ENCODE measurements around the gene NHLRC4.
"Not testable (repeated sequence)": the region's sequence is repeated elsewhere in the genome, so short reads cannot be mapped to it uniquely, and the experiment has no call there.

The NHLRC4 gene

GRCh38 chr16:586047-586644 is 19.3 kb downstream of the NHLRC4 start:
- DNase-seq, result no peak

- no peak for DNase-seq
These were observed 20.1 kb downstream of the NHLRC4 start for GRCh38 chr16:586645-587590.

- peak; percentile 64 for DNase-seq
These were observed 21.8 kb downstream of the NHLRC4 start for GRCh38 chr16:588639-588888.

GRCh38 chr16:588889-589657 is 22.3 kb downstream of the NHLRC4 start:
- peak; percentile 98 for DNase-seq

- peak; percentile 99 for DNase-seq
These were observed 22.9 kb downstream of the NHLRC4 start, which contains the start of gene RAB40C for GRCh38 chr16:589658-590187. RAB40C (plus strand) TSS chr16:590066; CDS start chr16:590292, 226 bp downstream.

GRCh38 chr16:590188-590814 is 23.5 kb downstream of the NHLRC4 start:
- DNase-seq, result no peak

- DNase-seq, result no peak
These were observed 24.0 kb downstream of the NHLRC4 start for GRCh38 chr16:590815-591200.

GRCh38 chr16:591231-591630 is 24.4 kb downstream of the NHLRC4 start:
- no peak for DNase-seq

GRCh38 chr16:591892-592517 is 25.2 kb downstream of the NHLRC4 start:
- DNase-seq, result no peak

GRCh38 chr16:592518-593306 is 25.9 kb downstream of the NHLRC4 start:
- DNase-seq, result no peak

GRCh38 chr16:593406-593805 is 26.6 kb downstream of the NHLRC4 start:
- DNase-seq, result no peak

GRCh38 chr16:593807-594206 is 27.0 kb downstream of the NHLRC4 start:
- DNase-seq, result no peak

GRCh38 chr16:595094-595528 is 28.3 kb downstream of the NHLRC4 start:
- DNase-seq, result no peak

GRCh38 chr16:595942-596735 is 29.3 kb downstream of the NHLRC4 start:
- no peak for DNase-seq

GRCh38 chr16:596736-597060 is 29.9 kb downstream of the NHLRC4 start:
- no peak for DNase-seq

- DNase-seq, result not testable (repeated sequence)
These were observed 30.9 kb downstream of the NHLRC4 start for GRCh38 chr16:597655-598054.

GRCh38 chr16:598823-599739 is 32.3 kb downstream of the NHLRC4 start:
- DNase-seq, result no peak

- DNase-seq, result no peak
These were observed 34.0 kb downstream of the NHLRC4 start for GRCh38 chr16:600781-601180.

- no peak for DNase-seq
These were observed 37.1 kb downstream of the NHLRC4 start for GRCh38 chr16:603933-604332.

Measured in CD4-positive, alpha-beta T cell treated with Interleukin-10 for 1 hour (primary cell).